ENCODE data around the gene GDI2.

DNA sequence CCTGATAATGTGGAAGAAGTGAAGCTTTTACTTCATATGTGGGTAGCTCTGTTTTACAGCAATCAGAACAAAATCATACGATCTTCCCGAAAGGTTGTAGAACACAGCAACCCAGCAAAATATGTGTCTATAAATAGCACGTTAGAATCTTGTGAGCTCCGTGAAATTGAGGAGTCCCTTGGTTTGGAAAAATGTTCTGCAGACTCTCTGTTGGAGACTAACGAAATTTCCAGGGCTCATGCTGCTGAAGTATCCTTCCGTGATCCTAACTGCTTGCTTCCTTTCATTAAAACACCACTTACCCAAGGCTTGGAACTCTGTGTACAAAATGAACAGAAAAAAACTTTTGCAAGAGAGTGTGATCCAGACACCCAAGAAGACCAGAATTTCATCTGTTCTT, 71.1 kb downstream of the GDI2 start:
- TF ChIP-seq, protein P1, sequence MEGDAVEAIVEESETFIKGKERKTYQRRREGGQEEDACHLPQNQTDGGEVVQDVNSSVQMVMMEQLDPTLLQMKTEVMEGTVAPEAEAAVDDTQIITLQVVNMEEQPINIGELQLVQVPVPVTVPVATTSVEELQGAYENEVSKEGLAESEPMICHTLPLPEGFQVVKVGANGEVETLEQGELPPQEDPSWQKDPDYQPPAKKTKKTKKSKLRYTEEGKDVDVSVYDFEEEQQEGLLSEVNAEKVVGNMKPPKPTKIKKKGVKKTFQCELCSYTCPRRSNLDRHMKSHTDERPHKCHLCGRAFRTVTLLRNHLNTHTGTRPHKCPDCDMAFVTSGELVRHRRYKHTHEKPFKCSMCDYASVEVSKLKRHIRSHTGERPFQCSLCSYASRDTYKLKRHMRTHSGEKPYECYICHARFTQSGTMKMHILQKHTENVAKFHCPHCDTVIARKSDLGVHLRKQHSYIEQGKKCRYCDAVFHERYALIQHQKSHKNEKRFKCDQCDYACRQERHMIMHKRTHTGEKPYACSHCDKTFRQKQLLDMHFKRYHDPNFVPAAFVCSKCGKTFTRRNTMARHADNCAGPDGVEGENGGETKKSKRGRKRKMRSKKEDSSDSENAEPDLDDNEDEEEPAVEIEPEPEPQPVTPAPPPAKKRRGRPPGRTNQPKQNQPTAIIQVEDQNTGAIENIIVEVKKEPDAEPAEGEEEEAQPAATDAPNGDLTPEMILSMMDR (IDR thresholded peaks at IDR 0.05; ENCODE audit: low read depth, low read length): no peak
- no peak for TF ChIP-seq EZH2phosphoT487 (IDR thresholded peaks at IDR 0.05; ENCODE audit: low read depth)
